Measurements from ENCODE around the gene CD86.
"Not testable (repeated sequence)": the region's sequence is repeated elsewhere in the genome, so short reads cannot be mapped to it uniquely, and the experiment has no call there.

CD86 gene

GRCh38 chr3:122023335-122023910 lies 31.7 kb upstream of the CD86 start:
- Histone ChIP-seq H3K27ac (ENCODE audit: low read depth, low read length, severe bottlenecking) (no peak overlapping the region), H3K4me1 (ENCODE audit: control insufficient read depth, insufficient read depth, low read length, poor library complexity, severe bottlenecking) (no peaks in the 10 kb centered on the region), H3K9me3 (ENCODE audit: control insufficient read depth, low read length) (no peaks in the 10 kb centered on the region), H3K4me3 (ENCODE audit: extremely low read depth, insufficient read depth, low read length, poor library complexity, severe bottlenecking) (no peak overlapping the region), H3K36me3 (ENCODE audit: control insufficient read depth, insufficient read depth, low read length) (no peaks in the 10 kb centered on the region)
- 72 to 83% methylated on average over 6 to 7 of the region's 8 CpGs for WGBS, 2 experiments (ENCODE audit: insufficient coverage in 2 of 2)

GRCh38 chr3:122024800-122025199 lies 30.4 kb upstream of the CD86 start:
- Histone ChIP-seq H3K4me3 (ENCODE audit: extremely low read depth, insufficient read depth, low read length, poor library complexity, severe bottlenecking) (no peak overlapping the region), H3K36me3 (ENCODE audit: control insufficient read depth, insufficient read depth, low read length) (no peaks in the 10 kb centered on the region), H3K27ac (ENCODE audit: low read depth, low read length, severe bottlenecking) (no peak overlapping the region), H3K9me3 (ENCODE audit: control insufficient read depth, low read length) (no peaks in the 10 kb centered on the region), H3K4me1 (ENCODE audit: control insufficient read depth, insufficient read depth, low read length, poor library complexity, severe bottlenecking) (no peaks in the 10 kb centered on the region)
- WGBS, 2 experiments (ENCODE audit: insufficient coverage in 2 of 2), result 100% methylated on average over 1 of the region's 2 CpGs; no CpG with 5 or more reads in 1 of the 2 experiments

GRCh38 chr3:122025296-122025695 lies 29.9 kb upstream of the CD86 start:
- Histone ChIP-seq H3K4me1 (ENCODE audit: control insufficient read depth, insufficient read depth, low read length, poor library complexity, severe bottlenecking) (no peaks in the 10 kb centered on the region), H3K27ac (ENCODE audit: low read depth, low read length, severe bottlenecking) (no peak overlapping the region), H3K4me3 (ENCODE audit: extremely low read depth, insufficient read depth, low read length, poor library complexity, severe bottlenecking) (no peak overlapping the region), H3K36me3 (ENCODE audit: control insufficient read depth, insufficient read depth, low read length) (no peaks in the 10 kb centered on the region), H3K9me3 (ENCODE audit: control insufficient read depth, low read length) (no peaks in the 10 kb centered on the region)

- Histone ChIP-seq H3K36me3 (ENCODE audit: control insufficient read depth, insufficient read depth, low read length) (no peaks in the 10 kb centered on the region), H3K27ac (ENCODE audit: low read depth, low read length, severe bottlenecking) (no peak overlapping the region), H3K4me1 (ENCODE audit: control insufficient read depth, insufficient read depth, low read length, poor library complexity, severe bottlenecking) (peaks cover 2% of the 10 kb centered on the region), H3K4me3 (ENCODE audit: extremely low read depth, insufficient read depth, low read length, poor library complexity, severe bottlenecking) (no peak overlapping the region), H3K9me3 (ENCODE audit: control insufficient read depth, low read length) (peaks cover 3% of the 10 kb centered on the region)
- 88 to 100% methylated on average over 2 to 3 of the region's 3 CpGs for WGBS, 2 experiments (ENCODE audit: insufficient coverage in 2 of 2)
These were observed 24.6 kb upstream of the CD86 start for GRCh38 chr3:122030381-122031122.

GRCh38 chr3:122031123-122031468 lies 24.1 kb upstream of the CD86 start:
- H3K9me3 ChIP-seq (ENCODE audit: control insufficient read depth, low read length), result peaks cover 3% of the 10 kb centered on the region
- peaks cover 2% of the 10 kb centered on the region for H3K4me1 ChIP-seq (ENCODE audit: control insufficient read depth, insufficient read depth, low read length, poor library complexity, severe bottlenecking)
- no peak overlapping the region for H3K27ac ChIP-seq (ENCODE audit: low read depth, low read length, severe bottlenecking)
- no CpG with 5 or more reads among the region's 1 CpG for WGBS, 2 experiments (ENCODE audit: insufficient coverage in 2 of 2)
- no peak overlapping the region for H3K4me3 ChIP-seq (ENCODE audit: extremely low read depth, insufficient read depth, low read length, poor library complexity, severe bottlenecking)
- H3K36me3 ChIP-seq (ENCODE audit: control insufficient read depth, insufficient read depth, low read length), result no peaks in the 10 kb centered on the region

GRCh38 chr3:122032531-122032930 lies 22.6 kb upstream of the CD86 start:
- peaks cover 9% of the 10 kb centered on the region for H3K9me3 ChIP-seq (ENCODE audit: control insufficient read depth, low read length)
- no peak overlapping the region for H3K27ac ChIP-seq (ENCODE audit: low read depth, low read length, severe bottlenecking)
- 100% methylated on average over 1 of the region's 1 CpG for WGBS, 2 experiments (ENCODE audit: insufficient coverage in 2 of 2)
- H3K36me3 ChIP-seq (ENCODE audit: control insufficient read depth, insufficient read depth, low read length), result no peaks in the 10 kb centered on the region
- H3K4me3 ChIP-seq (ENCODE audit: extremely low read depth, insufficient read depth, low read length, poor library complexity, severe bottlenecking), result no peak overlapping the region
- H3K4me1 ChIP-seq (ENCODE audit: control insufficient read depth, insufficient read depth, low read length, poor library complexity, severe bottlenecking), result peaks cover 2% of the 10 kb centered on the region

GRCh38 chr3:122033023-122033422 lies 22.1 kb upstream of the CD86 start:
- Histone ChIP-seq H3K9me3 (ENCODE audit: control insufficient read depth, low read length) (peaks cover 10% of the 10 kb centered on the region), H3K4me1 (ENCODE audit: control insufficient read depth, insufficient read depth, low read length, poor library complexity, severe bottlenecking) (peaks cover 2% of the 10 kb centered on the region), H3K27ac (ENCODE audit: low read depth, low read length, severe bottlenecking) (no peak overlapping the region), H3K4me3 (ENCODE audit: extremely low read depth, insufficient read depth, low read length, poor library complexity, severe bottlenecking) (no peak overlapping the region), H3K36me3 (ENCODE audit: control insufficient read depth, insufficient read depth, low read length) (no peaks in the 10 kb centered on the region)
- WGBS, 2 experiments (ENCODE audit: insufficient coverage in 2 of 2), result no CpG with 5 or more reads among the region's 1 CpG

- H3K4me3 ChIP-seq (ENCODE audit: extremely low read depth, insufficient read depth, low read length, poor library complexity, severe bottlenecking); H3K36me3 ChIP-seq (ENCODE audit: control insufficient read depth, insufficient read depth, low read length); H3K9me3 ChIP-seq (ENCODE audit: control insufficient read depth, low read length); H3K27ac ChIP-seq (ENCODE audit: low read depth, low read length, severe bottlenecking); H3K4me1 ChIP-seq (ENCODE audit: control insufficient read depth, insufficient read depth, low read length, poor library complexity, severe bottlenecking): not testable (repeated sequence)
- WGBS, 2 experiments (ENCODE audit: insufficient coverage in 2 of 2), result no CpG with 5 or more reads among the region's 16 CpGs
These were observed 7.9 kb upstream of the CD86 start for GRCh38 chr3:122047296-122047695.

- H3K36me3 ChIP-seq (ENCODE audit: control insufficient read depth, insufficient read depth, low read length); H3K4me1 ChIP-seq (ENCODE audit: control insufficient read depth, insufficient read depth, low read length, poor library complexity, severe bottlenecking); H3K27ac ChIP-seq (ENCODE audit: low read depth, low read length, severe bottlenecking); H3K9me3 ChIP-seq (ENCODE audit: control insufficient read depth, low read length); H3K4me3 ChIP-seq (ENCODE audit: extremely low read depth, insufficient read depth, low read length, poor library complexity, severe bottlenecking): not testable (repeated sequence)
- WGBS, 2 experiments (ENCODE audit: insufficient coverage in 2 of 2), result no CpG with 5 or more reads among the region's 11 CpGs
These were observed 7.4 kb upstream of the CD86 start for GRCh38 chr3:122047773-122048172.

GRCh38 chr3:122052968-122053367 lies 2.2 kb upstream of the CD86 start:
- no peaks in the 10 kb centered on the region for H3K4me1 ChIP-seq (ENCODE audit: control insufficient read depth, insufficient read depth, low read length, poor library complexity, severe bottlenecking)
- H3K4me3 ChIP-seq (ENCODE audit: extremely low read depth, insufficient read depth, low read length, poor library complexity, severe bottlenecking), result no peak overlapping the region
- no peaks in the 10 kb centered on the region for H3K36me3 ChIP-seq (ENCODE audit: control insufficient read depth, insufficient read depth, low read length)
- WGBS, 2 experiments (ENCODE audit: insufficient coverage in 2 of 2), result 79 to 100% methylated on average over 1 to 2 of the region's 3 CpGs
- no peak overlapping the region for H3K27ac ChIP-seq (ENCODE audit: low read depth, low read length, severe bottlenecking)
- H3K9me3 ChIP-seq (ENCODE audit: control insufficient read depth, low read length), result no peaks in the 10 kb centered on the region

GRCh38 chr3:122057671-122058070 lies 2.5 kb downstream of the CD86 start:
- Histone ChIP-seq H3K4me3 (ENCODE audit: extremely low read depth, insufficient read depth, low read length, poor library complexity, severe bottlenecking) (no peak overlapping the region), H3K9me3 (ENCODE audit: control insufficient read depth, low read length) (no peaks in the 10 kb centered on the region), H3K36me3 (ENCODE audit: control insufficient read depth, insufficient read depth, low read length) (no peaks in the 10 kb centered on the region), H3K27ac (ENCODE audit: low read depth, low read length, severe bottlenecking) (no peak overlapping the region), H3K4me1 (ENCODE audit: control insufficient read depth, insufficient read depth, low read length, poor library complexity, severe bottlenecking) (no peaks in the 10 kb centered on the region)
- WGBS, 2 experiments (ENCODE audit: insufficient coverage in 2 of 2), result no CpG with 5 or more reads among the region's 2 CpGs
